ENCODE data around the gene C1QTNF9.
"Not testable (repeated sequence)": the region's sequence is repeated elsewhere in the genome, so short reads cannot be mapped to it uniquely, and the experiment has no call there.

The C1QTNF9 gene

DNA sequence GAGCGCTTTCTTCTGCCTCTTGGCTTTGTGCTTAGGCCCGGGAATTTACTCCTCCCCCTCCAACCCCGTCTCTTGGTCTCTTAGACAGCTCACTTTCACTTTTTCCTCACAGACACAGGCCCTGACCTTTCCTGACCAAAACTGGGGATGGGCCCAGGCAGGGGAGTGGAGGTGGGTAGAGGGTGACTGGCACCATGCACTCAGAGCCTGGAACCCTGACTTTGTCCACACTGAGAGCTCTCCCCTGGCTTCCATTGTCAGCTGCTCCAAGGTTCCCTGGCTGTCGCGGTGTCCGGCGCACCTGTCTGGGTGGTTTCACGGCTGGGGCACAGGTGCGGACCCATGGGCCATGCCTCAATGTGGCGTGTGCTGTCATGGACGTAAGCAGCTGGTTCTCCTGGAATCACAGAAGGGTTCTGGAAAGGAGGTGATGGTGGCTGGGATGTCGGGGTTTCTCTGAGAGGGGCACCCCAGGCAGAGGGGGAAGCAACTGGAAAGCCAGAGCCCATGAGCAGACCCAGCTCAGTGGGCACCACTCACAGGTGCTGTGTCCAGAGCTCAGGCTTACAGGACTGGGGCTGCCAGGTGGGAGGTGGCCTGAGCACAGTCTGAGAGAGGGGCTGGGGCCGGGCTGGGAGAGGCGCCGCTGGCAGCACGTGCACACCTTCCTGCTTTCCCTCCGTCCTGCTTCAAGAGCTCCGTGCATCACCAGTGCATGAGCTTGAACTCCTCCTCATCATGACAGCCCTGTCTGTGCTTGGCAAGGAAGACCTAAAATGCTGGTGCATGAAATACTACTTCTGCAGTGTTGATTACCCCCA lies 28.0 kb upstream of the C1QTNF9 start:
- no peak overlapping the region for H3K4me3 ChIP-seq (ENCODE audit: low read depth, low read length)

DNA sequence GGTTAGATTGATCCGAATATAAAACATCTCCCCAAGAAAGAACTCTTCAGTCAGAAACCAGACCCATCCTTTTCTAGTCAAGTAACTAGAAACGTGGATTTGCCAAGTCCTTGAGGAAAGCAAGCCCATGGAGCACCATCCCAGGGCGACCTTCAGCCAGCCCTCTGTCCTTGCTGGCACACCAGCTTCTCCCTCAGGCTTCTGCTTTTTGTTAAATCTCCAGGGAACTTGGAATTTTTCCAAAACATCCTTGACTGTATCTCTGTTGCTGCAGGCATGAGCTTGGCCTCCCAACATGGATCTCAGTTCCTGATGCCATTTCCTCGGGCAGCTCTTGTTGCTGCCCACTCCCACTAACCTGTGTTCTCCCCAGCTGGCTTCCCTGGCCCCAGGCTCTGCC lies 27.1 kb upstream of the C1QTNF9 start:
- H3K4me3 ChIP-seq (ENCODE audit: low read depth, low read length), result no peak overlapping the region

DNA sequence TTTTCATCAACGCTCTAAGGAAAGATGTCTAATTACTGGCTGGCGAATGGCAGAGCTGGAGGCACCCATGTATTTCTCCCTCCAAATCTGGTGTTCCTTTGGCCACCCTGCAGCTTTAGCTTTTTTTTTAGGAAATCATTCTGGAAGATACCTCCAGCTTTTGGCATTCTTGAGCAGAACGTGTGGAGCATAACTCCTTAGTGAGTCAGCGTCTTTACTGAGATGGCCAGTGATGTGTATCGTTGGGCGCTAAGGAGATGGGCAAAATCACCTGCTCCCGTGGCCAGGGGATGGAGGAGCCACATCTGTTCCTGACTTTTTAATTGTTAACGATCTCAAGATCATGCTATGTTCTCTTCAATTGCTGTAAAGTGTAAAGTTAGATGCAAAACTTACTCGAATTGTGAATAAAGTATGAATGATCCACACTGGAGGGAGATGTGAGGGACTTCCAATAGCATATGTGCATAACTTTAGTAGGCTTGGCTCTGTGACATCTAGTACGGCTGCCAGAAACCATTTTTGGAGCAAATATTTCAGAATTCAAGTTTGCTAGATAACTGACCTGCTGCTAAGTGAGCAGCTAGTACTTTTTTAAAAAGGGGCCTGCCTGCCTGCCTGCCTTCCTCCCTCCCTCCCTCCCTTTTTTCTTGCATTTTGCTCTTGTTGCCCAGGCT lies 24.4 kb upstream of the C1QTNF9 start:
- no peak overlapping the region for H3K4me3 ChIP-seq (ENCODE audit: low read depth, low read length)

DNA sequence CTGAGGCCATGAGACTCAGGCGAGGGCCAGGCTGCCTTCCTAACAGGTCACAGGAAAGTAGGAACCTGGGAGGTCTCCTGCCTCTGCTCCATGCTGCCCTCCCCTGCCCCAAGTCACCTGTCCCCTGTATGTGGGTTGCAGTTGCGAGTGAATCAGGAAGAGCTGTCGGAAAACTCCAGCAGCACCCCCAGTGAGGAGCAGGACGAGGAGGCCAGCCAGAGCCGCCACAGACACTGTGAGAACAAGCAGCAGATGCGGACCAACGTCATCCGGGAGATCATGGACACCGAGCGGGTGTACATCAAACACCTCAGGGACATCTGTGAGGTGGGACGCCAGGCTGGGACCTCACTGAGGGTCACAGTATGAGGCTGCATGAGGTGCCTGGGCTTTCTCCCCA lies 22.8 kb upstream of the C1QTNF9 start:
- H3K4me3 ChIP-seq (ENCODE audit: low read depth, low read length), result no peak overlapping the region

DNA sequence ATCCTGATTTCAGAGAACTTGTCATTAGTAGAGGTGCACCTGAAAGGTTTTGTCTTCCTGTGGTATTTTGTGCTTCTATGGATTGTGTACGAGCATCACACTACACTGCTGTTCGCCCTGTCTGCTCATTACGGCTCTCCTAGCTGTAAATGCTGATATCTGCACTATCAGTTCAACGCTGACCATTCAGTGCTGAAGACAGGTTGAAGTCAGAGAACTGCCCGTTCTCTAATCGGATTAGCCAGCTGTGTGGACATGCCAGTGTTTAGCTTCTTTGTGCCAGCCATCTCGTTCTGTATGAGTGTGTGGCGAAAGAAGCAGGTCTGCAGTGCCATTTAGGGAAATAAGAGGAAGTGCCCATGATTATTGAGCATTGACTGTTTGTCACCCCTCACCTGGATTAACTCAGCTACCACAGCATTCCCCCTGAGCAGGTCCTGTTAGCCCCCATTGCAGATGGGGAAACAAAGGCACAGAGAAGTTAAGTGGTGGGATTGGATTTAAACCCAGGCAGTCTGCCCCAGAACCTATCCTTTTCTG lies 21.6 kb upstream of the C1QTNF9 start:
- no peak overlapping the region for H3K4me3 ChIP-seq (ENCODE audit: low read depth, low read length)

DNA sequence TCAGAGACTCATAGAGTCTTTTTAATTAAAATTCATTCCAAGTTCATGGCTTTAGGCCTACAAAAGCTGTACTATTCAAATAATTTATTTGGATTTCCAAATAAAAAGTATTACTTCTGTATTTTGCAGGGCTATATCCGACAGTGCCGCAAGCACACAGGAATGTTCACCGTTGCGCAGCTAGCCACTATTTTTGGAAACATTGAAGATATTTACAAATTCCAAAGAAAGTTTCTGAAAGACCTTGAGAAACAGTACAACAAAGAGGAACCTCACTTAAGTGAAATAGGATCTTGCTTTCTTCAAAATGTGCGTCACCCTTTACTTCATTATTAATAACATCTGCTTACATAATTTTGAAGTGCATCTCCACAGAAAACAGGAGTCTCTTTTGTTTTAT lies 20.5 kb upstream of the C1QTNF9 start:
- no peak overlapping the region for H3K4me3 ChIP-seq (ENCODE audit: low read depth, low read length)

DNA sequence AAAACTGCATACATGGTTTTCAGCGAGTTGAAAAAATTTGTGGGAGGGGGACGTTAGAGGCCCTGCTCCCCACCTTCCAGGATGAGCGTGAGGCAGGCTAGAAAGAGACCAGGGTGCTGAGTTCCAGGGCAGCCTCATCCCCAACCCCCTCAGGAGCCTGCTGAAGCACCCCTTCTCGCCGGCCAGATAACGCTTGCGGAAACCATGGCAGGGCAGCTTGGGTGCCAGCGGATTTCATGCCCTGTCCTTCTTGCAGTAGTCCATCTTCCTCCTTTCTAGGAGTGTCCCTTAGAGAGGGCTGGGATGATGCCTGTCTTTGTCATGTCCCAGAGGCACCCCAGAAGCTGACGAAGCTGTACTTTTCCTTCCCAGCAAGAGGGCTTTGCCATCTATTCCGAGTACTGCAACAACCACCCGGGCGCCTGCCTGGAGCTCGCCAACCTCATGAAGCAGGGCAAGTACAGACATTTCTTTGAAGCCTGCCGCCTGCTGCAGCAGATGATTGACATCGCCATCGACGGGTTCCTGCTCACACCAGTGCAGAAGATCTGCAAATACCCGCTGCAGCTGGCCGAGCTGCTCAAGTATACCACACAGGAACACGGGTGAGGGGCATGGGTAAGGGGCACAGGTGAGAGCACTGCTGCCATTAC lies 19.0 kb upstream of the C1QTNF9 start:
- H3K4me3 ChIP-seq (ENCODE audit: low read depth, low read length), result no peak overlapping the region

DNA sequence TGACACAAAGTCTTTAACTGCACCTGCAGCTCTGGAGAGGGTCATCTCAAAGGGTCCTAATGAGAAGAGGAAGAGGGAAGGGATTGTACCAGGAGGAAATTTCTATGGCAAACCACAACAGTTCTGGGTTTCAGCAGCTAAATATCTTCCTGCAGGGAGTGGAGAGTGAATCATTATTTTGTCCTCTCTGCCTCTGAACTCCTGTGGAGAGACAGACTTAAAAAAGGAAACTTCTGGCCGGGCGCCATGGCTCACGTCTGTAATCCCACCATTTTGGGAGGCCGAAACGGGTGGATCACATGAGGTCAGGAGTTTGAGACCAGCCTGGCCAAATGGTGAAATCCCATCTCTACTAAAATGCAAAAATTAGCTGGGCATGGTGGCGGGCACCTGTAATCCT lies 16.9 kb upstream of the C1QTNF9 start:
- H3K4me3 ChIP-seq (ENCODE audit: low read depth, low read length), result no peak overlapping the region

DNA sequence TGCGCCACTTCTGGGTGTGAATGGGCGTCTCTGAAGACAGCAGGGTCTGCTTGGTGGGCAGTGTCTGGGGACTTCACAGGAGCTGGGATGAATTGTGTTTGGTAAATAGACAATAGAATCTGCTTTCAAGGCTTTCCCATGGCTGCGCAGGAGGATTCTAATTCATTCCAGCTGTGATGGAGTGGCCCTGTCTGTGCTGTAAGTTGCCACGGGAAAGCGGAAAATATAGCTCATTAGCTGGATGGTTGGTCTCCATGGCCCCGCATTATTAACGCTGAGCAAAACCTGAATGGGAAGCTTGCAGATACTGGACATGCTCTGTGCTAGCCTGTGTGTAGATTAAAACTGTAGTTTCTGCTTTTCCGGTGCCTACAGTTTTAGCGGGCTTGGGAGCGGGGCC lies 15.6 kb upstream of the C1QTNF9 start:
- H3K4me3 ChIP-seq (ENCODE audit: low read depth, low read length), result no peak overlapping the region

DNA sequence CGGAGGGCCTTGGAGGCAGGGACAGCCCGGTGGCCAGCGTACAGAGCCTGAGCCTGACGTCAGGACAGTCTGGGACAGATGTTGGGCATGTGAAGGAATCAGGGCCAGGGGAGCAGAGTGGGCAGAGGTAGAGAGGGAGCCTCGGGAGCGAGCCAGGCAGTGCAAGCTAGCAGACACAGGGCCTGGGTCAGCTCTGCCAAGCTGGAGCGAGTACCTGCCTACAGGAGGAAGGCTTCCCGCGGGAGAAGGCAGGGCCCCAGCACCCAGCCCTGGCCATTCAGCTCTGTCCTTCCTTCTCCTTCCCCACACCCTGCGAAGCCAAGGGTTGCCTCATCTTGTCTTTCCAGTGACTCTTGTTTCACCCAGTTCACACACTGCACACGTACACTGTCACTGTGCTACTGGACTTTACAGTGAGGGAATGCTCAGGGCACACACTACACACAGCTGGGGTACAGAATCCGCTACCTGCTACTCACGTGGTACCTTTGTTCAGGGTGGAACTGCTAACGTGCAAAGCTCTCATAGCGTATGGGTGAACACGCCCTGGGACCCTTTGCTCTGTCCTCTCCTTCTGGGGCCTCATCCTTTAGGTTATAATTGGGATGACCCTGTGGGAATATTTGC lies 9.8 kb upstream of the C1QTNF9 start:
- H3K4me3 ChIP-seq (ENCODE audit: low read depth, low read length), result no peak overlapping the region

DNA sequence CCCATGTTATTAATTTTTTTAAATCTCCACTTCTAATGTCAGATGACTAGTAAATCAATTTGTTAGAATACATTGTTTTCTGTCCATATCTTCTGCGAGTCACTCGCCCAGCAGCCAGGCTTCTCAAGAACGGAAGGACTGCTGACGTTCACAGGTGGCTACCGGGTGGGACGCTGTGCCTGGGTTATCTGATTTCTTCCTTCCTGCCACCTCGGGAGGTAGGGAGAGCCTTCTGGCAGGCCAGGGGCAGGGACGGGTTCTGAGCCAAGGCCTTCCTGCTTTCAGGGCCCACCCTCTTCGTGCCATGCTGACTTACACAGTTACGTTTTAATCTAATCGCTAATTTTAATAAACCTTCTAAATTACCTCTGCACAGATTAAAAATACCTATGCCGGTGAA lies 7.9 kb upstream of the C1QTNF9 start:
- no peak overlapping the region for H3K4me3 ChIP-seq (ENCODE audit: low read depth, low read length)

DNA sequence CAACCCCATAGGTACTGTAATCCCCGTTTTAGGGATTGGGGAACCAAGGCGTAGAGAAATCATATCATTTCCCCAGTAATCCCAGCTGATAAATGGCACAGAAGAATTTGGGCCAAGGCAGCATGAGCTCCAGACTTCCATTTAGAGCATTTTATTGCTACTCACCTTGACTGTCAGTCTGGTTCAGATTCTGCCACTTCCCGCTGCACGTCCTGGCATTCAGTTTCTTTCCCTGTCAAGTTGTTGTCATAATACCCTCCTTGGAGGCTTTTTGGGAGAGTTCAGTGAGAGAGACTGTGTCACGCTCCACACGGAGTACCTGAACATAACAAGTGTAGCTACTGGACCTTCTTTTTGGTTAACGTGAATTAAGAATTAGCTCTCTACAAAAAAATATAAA lies 7.5 kb upstream of the C1QTNF9 start:
- no peak overlapping the region for H3K4me3 ChIP-seq (ENCODE audit: low read depth, low read length)

DNA sequence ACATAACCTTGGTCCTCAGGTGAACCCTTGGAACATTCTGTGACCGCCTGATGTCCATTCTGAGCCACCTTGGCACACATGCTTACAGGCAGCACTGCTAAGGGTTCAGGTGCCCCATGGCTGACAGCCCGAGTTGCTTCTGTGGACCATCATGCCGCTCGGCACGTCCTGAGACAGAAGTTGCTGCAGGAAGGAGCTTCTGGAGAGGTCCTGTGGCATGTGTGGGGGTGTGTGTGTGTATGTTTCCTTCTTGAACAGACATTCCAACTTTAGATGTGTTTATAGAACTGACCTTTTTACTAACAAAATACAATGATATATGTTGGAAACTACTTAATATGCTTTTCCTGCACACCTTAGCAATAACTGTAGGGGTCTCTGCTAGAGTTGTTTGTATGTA lies 4.8 kb upstream of the C1QTNF9 start:
- H3K4me3 ChIP-seq (ENCODE audit: low read depth, low read length), result no peak overlapping the region

DNA sequence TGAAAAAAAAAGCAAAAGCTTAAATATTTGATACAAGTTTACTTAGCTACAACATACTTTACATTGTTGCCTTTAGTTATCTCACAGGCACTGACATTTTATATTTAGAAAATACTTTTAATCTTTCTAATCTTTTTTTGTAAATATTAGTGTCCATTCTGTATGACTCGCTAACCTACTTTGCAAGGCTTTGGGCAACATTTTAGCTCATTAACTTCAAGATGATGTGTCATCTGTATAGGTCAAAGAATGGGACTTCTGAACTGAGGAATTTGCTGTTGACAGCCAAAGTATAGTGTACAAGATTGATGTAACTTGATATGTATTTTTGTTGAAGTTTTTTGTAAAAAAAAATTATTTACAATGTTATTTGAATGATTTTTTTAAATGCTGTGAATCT lies 2.7 kb upstream of the C1QTNF9 start:
- no peak overlapping the region for H3K4me3 ChIP-seq (ENCODE audit: low read depth, low read length)

DNA sequence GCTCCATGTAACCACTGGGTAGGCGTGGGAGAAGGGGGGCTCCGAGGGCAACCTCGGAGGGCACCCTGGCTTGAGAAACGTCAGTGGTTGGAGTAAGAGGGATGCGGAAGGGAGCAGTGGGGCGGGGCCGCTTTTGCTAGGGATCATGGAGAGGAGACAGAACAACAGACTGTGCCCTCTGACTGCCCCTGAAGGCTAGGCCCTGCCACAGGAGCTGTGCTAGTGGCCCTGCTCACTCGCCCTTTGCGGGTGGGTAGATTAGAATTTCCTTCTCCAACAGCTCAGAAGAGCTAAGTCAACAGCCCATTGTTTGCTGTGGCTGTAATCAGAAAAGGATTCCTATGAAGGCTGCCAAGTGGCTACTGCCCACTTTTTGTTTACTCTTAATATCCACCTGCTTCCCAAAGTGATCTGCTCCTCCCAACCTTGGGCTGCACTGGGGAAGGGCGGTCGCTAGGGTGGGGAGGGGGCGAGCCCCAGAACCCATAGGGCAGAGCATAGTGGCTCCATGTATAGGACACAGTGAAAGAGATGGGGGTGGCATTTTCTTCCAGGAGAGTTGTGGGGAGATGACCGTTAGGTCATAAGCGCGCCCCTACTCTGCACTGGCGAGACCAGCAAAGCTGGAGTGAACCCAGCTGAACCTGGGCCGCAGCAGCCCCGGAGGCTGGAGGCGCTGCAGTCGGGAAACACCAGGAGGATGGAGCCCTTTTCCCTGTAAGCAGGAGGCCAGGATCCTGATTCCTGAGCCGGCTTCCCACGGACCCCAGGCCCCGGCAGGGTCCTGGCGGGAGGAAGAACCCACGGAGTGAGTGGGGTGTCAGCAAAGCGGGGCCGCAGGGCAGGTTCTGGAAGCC lies 1.9 kb upstream of the C1QTNF9 start:
- H3K4me3 ChIP-seq (ENCODE audit: low read depth, low read length), result no peak overlapping the region

DNA sequence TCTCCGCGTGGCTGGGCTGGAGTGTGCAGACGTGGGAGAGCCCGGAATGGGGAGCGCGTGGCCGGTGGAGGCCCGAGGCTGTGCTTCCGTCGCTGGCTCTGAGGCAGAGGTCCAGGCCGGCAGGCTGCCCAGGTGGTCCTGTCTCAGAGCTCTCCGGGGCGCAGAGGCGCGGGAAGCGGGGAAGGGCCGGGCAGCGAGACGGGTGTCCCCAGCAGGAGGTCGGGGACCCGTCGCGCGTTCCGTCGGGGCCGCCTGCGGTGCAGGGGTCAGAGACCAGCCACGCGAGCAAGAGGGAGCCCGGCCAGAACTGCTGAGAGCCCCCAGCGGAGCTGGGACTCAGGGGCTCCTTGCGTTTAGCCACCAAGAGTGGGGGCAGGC lies 1.3 kb upstream of the C1QTNF9 start:
- H3K4me3 ChIP-seq (ENCODE audit: low read depth, low read length), result no peak overlapping the region

DNA sequence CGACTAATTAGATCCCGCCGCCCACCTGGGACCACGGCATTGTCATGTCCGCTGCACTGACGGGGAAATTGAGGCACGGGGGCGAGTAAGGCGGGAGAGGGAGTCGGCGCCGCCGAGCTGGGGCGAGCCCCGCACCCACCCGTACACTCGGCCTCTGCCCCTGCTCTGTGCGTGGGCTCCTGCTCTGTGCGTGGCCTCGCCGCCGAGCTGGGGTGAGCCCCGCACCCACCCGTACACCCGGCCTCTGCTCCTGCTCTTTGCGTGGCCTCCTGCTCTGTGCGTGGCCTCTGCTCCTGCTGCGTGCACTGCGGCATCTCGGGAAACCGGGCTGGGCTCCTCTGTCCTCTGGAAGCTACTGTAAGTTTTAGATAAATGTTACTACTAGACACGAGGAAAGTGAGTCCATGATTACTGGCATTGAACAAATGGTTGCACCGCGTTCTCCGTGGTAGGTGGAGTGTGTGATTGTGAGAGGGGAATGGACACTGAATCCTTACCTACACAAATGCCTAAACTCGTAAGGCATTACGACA lies 826 bp upstream of the C1QTNF9 start:
- H3K4me3 ChIP-seq (ENCODE audit: low read depth, low read length), result no peak overlapping the region

DNA sequence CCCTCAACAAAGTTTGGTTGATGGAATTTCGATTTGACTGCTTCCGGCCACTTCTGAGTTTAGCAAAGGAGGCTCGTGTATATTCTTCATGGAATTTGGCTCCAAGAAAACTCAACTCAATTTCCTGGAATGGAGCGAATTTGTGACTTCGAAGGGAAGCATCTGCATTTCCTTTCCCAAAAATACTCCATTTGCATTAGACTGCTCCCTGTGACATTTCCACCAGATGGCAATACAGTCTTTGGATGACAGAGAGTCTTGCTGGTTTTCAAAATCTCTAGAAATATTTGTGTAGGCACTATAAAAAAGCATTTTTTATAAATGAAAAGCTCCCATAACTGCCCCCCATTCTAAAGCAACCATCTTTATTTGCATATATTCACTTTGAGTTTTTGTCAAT lies 4.1 kb downstream of the C1QTNF9 start:
- no peak overlapping the region for H3K4me3 ChIP-seq (ENCODE audit: low read depth, low read length)

DNA sequence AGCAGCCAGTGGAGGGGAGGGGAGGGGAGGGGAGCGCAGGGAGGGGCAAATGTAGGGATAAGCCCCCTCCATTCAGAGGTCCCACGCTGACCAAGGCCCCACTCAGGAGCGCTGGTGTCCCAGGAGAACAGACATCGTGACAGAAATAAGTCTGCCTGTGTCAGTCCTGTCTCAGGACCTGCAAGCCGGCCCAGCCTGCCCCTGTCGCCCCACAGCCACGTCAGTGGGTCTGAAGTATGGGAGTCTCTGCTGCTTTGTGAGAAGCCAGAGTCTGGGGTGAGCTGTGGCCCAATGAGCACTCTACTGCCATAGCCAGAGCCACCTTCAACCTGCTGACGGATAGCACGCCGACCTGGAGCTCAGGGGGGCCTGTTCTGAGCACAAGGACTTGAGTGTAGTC lies 8.5 kb downstream of the C1QTNF9 start:
- not testable (repeated sequence) for H3K4me3 ChIP-seq (ENCODE audit: low read depth, low read length)

DNA sequence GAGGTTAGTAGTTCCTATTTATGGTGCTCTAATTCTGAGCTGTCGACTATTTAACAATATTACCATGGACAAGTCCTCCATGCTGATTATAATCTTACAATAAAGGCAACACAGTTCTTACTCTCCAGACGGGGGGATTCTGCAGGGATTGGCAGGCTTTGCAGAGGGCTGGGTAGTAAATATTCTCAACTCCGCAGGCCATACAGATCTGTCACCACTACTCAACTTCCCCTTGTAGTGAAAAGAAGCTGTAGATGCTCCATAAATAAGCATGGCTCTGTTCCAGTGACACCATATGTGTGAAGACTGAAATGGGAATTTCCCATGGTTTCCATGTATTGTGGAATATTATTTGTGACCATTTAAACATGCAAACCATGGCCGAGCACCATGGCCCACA lies 9.5 kb downstream of the C1QTNF9 start:
- H3K4me3 ChIP-seq (ENCODE audit: low read depth, low read length), result not testable (repeated sequence)
